HG03439 (cell line): ENCODE results near the gene BUB1B.
"Not testable (repeated sequence)": the region's sequence is repeated elsewhere in the genome, so short reads cannot be mapped to it uniquely, and the experiment has no call there.

Experiments
- ATAC-seq: cut with Tn5 transposase; IDR thresholded peaks from one replicate; pipeline ENCODE4 v1.9.1; 2021; ENCODE audit warnings: mild to moderate bottlenecking, moderate library complexity; ENCODE audit not compliant: unreplicated experiment

Gene BUB1B

DNA sequence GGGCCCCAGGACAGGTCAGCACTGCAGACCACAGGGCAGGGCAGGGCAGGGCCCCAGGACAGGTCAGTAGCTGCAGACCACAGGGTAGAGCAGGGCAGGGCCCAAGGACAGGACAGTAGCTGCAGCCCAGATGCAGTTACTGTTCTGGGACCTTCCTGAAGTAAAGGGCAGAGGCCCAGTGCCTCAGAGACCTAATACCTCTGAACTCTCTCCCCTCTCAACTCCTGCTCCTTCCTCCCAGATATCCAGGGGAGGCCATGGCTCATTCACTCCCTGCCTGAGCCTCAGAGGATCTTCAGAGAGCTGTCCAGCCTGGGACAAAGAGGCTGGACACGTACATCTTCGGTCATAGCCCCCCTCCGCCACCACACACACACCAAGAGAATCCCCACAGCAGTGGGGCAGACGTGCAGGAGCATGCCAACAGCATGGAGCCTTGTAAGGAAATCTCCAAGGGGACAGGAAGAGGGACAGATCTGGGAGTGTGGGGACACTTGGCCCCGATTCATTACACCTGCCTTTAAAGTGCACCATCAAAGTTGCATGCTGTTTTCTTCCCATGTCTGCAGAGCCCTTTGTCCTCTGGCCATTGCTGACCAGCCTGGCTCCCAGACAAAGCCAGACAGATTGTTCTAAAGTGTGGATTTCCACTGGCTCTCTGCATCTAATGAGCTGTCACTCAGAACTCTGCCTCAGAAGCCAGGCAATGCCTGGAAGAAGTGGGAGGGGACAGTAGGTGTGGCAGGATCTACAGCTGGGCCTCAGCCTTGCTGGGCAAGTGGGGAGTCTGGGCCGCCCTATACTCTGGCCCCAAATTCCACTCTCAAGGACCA lies 24.2 kb upstream of the BUB1B start:
- ATAC-seq = no peak

DNA sequence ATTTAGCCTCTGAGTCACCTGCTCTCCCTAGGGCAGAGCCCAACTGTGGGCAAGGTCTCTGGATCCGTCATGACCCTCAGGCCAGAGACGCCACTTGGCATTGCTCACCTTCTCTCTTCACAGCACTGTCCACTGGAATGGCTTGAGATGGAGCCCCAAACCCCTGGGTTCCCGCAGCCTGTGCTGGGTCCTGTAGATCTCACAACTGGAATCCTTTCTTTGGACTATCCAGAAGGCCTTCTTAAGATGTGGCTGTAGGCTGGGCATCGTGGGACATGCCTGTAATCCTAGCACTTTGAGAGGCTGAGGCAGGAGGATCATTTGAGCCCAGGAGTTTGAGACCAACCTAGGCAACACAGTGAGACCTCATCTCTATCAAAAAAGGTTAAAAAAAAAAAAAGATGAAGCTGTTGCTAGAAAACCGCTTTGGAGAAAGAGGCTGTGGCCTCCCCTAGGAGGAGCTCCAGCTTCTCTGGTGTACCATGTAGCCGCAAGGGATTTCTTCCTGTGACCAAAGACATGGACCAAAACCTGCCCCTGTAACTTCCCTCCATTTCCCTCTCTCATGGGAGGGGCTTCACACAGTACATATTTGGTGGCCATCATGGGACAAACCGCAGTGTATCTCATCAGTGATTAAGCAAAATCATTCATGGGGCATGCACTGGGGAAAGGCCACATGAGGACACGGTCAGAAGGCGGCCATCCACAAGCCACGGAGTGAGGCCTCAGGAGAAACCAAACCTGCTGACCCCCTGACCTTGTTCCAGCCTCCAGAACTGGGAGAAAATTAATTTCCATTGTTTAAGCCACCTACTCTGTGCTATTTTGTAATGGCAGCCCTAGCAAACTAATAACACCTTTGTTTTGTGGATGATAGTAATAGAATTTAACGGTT lies 23.3 kb upstream of the BUB1B start:
- no peak for ATAC-seq

DNA sequence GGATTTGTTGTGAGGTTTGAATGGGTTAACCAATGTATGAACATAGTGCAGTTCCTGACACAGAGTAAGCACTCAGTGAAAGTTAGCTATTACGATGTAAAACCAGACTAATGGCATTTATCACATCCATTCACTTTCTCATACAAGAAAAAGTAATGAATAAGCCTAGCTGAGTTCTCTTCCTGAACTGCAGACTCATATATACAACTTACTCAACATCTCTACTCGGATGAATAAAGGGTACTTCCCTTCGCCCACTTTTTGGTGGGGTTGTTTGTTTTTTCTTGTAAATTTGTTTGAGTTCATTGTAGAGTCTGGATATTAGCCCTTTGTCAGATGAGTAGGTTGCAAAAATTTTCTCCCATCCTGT lies 22.7 kb upstream of the BUB1B start:
- ATAC-seq = not testable (repeated sequence)

DNA sequence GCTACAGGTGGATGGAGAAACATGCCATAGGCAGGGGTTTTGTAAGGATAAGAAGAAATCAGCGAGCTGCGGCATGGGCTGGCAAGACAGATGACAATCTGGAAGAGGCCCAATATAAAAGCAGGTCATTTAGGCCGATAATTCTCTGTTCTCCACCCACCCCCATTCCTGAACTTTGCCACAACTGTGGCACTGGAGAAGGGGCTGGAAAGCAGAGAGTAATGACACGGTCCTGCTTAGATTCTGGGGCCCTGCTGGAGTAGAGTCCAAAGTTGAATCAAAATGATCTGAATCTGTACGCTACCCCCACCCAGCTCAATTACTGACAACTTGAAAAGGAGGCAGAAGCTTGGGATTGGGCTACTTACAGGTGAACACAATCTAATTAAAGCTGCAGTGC lies 18.4 kb upstream of the BUB1B start:
- ATAC-seq = no peak

DNA sequence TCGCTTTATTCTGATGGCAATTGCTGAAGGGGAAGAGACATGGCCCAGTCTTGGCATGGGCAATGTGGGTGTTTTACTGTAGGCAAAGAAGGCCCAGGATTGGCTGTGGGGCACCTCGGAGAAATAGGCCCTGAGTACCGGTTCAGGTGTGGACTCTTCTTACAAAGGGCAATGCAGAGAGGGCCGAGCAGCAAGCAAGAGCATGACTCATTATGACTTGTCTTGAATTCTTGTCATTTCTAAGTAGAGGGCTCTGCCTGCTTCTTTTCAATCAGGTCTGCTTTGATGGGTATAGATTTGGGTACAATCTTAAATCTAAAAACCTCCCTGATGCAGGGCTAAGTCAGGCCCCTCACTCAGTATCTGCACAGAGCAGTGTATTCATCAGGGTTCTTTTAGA lies 14.8 kb upstream of the BUB1B start:
- ATAC-seq = no peak

DNA sequence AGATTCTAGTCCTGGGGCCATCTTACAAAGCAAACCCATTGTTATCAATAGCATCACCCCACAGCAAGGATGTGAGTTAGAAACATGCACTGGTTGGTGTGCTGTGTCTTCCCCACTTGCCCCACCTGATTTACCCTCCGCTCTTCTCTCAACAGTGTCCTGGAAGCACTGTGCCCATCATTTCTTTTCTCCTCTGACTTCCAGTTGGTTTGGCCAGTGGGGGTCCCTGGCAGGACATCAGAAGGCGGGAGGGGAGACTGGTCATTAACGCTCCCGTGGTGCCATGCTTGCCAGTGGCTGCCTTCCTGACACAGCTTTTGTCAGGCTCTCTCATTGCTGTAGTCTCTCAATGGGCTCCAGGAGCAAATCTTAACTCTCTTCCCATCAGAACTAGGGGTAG lies 11.5 kb upstream of the BUB1B start:
- no peak for ATAC-seq

DNA sequence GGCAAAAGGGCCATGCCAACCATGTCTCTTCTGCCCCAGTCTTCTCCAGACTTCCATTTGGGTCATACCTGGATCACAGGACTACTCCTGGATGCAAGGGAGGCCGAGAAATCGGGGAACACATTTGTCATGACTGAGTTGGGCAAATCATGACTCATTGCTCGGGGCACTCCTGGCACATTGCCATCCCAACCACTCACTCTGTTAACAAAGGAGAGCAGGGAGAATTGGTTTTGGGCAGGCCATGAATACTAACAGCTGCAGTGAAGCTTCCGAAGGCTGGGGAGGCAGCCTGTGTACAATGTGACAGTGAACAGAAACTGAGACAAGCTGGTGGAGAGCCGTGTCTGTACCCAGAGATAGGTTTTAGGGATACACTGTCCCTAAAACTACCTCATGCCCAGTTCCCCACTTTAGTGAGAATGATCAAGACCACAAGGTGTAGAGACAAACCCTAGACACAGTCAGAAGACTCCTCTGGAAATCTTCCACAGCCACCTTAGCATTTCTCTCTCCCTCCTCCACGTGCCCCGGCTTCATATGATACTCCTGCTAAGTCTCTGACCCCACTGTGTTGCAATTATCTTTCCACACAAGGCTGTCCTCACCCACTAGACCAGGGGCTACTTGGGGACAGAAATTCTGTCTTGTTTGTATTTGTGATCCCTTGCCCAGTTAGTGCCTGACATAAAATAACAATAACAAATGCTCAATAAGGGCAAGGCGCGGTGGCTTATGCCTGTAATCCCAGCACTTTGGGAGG lies 10.5 kb upstream of the BUB1B start:
- no peak for ATAC-seq

DNA sequence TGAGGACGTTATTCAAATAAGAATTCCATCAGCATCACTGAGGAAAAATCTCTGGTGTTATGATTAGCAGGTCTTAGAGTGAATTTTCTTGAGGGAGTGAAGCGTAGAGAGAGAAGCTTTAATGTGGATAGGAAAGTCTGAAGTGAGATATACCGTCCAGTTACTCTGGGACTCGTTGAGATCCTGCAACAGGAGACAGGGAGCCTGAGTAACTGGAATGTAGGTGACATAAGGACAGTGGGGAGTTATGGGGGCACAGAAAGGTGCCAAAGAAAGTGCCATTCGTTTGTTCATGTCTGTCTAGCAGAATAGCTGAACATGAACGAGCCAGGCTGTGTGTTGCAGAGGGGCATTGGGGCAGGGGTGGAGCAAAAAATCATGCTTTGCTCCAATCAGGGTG lies 9.4 kb upstream of the BUB1B start:
- ATAC-seq = no peak

DNA sequence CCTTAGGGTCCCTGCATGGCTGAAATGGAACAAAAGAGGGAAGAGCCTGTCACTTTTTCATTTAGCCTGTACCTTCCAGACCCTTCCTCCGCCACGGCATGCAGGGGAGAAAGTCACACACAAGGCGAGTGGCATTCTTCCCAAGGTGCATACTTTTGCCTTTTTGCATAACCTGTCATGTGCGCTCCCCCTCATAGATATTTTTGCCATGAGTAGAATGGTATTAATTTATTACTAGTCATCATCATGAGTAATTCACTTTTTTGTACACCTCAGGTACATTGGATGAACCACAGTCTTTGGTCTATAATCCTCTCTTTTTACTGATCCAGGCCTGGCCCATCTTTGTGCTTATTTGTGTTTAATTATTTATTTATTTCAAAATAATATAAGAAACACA lies 8.9 kb upstream of the BUB1B start:
- ATAC-seq = no peak

DNA sequence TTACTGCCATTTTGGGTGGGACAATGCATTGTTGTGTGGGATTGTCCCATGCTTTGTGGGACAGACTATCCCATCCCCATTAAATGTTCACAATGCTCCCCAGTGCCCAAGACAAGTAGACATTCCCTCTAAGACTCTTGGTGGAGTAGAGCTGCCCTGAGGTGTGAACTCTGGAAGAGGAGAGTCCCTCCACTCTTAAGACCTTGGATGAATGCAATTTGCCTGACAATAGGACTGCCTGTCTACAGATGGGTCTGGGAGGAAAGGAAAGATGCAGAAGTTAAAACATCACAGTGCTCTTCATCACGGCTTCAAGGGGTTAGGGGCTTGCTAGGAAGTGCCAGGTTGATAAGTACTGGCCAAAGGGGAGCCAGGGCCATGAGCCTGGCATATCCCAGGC lies 6.0 kb upstream of the BUB1B start:
- ATAC-seq = not testable (repeated sequence)

DNA sequence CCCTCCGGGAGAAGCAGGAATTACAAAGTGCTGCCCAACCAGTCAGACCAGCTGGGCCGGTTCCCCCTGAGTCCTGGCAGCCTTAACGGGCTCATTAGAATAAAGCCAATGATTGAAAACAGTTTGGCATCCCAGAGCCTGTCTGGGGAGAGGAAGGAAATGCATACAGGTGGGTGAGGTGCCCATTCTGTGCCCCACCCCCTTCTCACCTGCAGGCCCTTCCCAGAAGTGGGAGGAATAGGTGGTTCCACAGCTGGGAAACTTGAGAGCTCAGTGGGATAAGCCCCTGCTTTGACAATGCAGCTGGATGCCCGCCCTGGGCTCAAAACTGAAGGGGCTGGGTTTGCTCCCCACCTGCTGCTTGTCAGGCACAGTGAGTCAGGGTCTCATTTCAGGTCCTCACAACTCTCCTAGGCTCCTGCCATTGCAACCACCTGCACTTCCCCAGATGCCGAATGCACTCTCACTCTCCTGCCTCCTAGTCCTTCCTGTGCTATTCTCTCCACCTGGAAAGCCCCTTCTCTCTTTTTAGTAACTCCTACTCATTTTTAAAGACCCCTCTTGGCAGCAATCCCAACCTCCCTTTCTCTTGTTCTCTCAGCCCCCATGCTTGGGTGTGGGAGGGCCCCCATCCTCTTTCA lies 5.5 kb upstream of the BUB1B start:
- ATAC-seq = no peak

DNA sequence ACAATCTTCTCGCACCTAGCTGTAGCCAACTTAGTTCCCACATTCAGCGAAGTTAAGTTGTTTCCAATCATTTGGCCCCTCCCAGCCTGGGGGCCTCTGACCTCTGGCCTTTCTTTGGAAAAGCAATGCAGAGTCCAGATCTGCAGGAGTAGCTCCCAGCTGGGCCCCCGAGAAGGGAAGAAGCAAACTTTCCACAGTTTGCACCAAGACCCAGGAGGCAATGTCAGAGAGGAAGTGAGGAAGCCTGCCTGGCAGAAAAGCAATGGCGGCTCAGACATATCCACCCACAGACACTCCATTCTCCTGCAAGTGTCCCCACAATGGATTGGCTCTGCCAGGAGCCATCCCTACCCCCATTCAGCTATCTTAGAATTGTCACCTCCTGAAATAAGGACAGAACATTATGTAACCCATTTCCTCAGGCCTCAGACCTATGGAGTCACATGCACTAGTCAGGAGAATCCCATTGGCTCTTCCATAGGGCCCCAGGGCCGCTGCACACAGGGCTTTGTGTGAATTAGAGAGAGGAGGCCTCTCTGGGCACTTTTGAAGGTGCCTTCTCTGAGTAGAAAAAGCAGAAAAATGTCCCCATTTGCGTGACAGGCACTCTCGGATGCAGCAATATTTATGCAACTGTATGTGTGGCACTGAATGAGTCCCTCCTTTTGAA lies 3.0 kb upstream of the BUB1B start:
- no peak for ATAC-seq

DNA sequence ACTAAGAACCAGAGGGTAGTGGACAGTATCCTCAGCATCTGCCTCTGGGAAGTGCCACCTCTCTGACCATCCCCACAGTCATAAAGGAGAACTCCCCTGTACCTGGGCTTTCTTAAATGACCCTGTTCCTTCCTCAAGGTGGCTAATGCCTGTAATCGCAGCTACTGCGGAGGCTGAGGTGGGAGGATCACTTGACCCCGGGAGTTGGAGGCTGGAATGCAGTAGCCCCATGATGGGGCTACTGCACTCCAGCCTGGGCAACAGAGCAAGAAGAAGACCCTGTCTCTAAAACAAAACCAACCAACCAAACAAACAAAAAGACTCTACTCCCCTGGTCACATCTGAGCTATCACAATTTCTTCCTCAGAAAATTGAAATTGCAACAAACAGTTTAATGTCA lies 848 bp upstream of the BUB1B start:
- no peak for ATAC-seq

DNA sequence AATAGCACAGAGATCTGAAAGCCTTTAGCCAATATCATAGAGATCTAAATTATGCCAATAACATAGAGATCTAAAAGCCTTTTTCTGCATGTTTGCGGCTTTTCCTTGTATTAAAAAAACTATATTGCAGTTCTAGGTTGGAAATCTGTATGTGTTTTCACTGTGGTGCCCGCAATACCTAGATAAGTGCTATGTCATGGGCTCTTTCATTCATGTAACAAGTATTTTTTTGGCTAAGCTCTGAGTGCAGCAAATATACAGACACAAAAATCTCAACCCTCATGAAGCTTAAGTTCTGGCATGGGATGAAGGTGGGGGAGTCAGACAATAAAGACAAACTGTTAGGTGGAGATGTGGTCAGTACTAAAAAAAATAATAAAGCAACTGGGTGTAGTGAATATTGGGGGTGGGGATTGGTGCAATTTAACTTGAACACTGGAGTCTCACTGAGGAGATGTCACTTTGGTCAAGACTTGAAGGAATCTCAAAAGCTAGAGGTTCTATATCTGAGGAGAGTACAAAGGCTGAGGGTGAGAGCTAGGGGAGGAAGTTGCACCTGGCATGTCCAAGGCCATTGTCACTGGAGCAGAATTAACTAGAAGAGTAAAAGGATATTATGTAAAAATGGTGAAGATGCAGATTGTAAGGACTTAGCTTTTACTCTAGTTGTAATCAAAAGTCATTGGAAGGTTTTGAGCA lies 973 bp downstream of the BUB1B start:
- no peak for ATAC-seq

DNA sequence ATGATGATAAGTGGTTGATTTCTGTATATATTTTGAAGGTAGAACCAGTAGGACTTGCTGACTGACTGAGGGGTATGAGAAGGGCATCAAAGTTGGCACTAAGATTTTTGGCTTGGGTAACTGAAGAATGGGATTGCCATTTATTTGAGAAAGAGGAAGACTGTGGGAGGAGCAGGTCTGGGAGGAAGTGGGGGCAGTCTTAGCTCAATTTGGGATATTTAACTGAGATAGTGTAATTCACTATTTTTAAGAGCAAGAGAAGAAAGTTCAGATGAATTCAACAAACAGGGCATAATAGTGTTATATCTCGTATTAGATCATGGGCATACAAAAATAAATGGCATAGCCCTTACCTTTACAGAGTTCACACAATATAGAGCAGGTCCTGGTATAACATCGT lies 1.7 kb downstream of the BUB1B start:
- no peak for ATAC-seq

DNA sequence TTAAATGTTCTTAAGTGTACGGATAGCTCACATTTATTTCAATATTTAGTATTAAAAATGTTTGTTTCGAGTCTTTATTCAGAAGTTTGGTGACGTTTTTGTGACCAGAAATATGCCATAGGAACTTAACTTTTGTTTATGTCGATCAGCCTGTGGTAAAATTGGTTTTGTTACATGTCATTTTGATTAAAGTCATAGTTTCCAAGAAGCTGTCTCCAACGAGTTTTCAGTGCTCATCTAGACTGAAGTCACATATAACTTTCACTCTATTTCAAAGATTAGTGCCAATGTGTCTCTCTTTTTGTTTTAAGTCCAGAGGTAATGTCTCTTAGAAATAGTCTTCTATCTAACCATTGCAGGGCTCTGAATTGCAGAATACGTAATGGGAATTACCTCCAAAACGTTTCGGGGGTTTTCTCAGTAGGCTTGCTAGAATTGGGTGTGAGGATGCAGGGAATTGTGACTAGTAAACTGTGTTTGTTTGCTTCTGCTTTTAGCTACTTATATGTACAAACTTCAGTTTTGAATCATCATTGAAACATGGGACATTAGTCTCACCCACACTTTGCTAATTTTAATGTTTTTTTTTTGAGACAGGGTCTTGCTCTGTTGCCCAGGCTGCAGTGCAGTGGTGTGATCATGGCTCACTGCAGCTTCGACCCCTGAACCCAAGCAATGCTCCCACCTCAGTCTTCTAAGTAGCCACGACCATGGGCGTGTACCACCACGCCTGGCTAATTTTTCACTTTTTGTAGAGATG lies 3.0 kb downstream of the BUB1B start:
- ATAC-seq = no peak

DNA sequence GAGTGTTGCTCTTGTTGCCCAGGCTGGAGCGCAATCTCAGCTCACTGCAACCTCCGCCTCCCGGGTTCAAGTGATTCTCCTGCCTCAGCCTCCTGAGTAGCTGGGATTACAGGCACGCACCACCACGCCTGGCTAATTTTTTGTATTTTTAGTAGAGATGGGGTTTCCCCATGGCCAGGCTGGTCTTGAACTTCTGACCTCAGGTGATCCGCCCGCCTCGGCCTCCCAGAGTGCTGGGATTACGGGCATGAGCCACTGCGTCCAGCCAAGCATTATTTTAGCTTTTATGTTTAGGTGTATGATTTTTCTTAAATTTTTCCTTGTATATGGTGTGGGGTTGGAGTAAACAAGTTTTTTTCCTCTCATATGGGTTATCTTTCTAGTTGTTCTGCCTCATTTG lies 6.5 kb downstream of the BUB1B start:
- not testable (repeated sequence) for ATAC-seq

DNA sequence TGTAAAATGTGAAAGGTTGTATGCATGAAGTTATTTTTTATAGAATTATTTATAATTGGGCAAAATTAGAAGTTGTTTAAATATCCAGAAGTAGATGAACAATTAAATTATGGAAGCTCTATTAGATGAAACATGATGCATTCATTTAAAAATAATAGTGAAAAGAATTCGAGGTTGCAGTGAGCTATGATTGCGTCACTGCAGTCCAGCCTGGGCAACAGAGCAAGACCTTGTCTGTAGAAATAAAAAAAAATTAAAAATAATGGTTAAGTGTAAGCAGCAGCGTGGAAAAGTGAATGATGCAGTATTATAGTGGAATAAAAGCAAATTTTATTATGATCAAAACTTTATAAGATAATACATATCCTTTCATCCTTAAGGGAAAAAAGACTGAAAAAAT lies 14.3 kb downstream of the BUB1B start:
- ATAC-seq = no peak

DNA sequence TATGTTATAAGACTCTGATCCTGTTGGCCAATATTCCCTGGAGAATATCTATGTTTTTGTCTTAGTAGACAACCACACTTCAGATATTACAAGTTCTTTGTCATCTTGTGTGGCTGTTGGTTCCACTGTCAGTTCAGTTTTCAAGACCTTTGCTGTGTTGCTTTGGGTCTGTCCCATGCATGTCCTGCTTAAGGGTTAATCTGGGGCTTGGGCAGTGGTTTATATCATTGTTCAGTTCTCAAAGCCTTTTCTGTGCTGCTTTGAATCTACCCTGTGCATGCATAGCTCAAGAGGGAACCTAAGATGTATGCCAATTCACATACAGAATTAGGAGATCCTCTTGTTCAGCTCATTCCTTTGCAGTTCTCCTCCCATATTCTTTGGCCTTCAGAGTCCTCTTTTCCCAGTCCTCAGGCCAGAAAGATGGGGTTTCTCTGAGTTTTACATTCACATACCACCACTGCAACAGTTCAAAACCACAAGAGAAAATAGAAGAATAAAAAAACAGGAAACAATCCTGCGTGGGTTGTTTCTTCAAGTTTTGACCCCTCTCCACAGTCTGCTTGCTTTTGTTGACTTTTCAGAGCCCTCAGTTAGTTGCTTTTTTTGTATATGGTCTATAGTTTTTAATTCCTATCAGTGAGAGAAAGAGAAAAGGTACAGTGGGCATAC lies 21.6 kb downstream of the BUB1B start:
- ATAC-seq = no peak
